ENCODE measurements around the gene PPIE.
A peak's percentile ranks its signal among the peaks of the same experiment; 100 is the strongest.
"Not testable (repeated sequence)": the region's sequence is repeated elsewhere in the genome, so short reads cannot be mapped to it uniquely, and the experiment has no call there.

The PPIE gene

GRCh38 chr1:39788758-39789570 is 50.3 kb downstream of the PPIE start, which contains the start of gene BMP8B:
TSS of gene BMP8B (minus strand) at chr1:39788865. CDS start at chr1:39788485, 380 bp downstream.
- no peak for DNase-seq (ENCODE audit: low read depth, low spot score)
- in situ Hi-C loops (cut with HindIII; ENCODE audit: low sequenced_read_pairs): no loop called here
- no peak within 1 kb of the TSS for H3K4me3 ChIP-seq (ENCODE audit: low read depth, low read length)
- TF ChIP-seq CTCF (IDR thresholded peaks at IDR 0.05; ENCODE audit: low read depth, low read length): no peak

- no peak overlapping the region for H3K4me3 ChIP-seq (ENCODE audit: low read depth, low read length)
- DNase-seq (ENCODE audit: low read depth, low spot score): no peak
- in situ Hi-C loops (cut with HindIII; ENCODE audit: low sequenced_read_pairs): no loop called here
- no peak for TF ChIP-seq CTCF (IDR thresholded peaks at IDR 0.05; ENCODE audit: low read depth, low read length)
Observed at GRCh38 chr1:39789571-39790110, 51.0 kb downstream of the PPIE start.

GRCh38 chr1:39791838-39792237 is 53.2 kb downstream of the PPIE start:
- H3K4me3 ChIP-seq (ENCODE audit: low read depth, low read length): no peak overlapping the region
- TF ChIP-seq CTCF (IDR thresholded peaks at IDR 0.05; ENCODE audit: low read depth, low read length): no peak
- no peak for DNase-seq (ENCODE audit: low read depth, low spot score)
- in situ Hi-C loops (cut with HindIII; ENCODE audit: low sequenced_read_pairs): no loop called here

- no peak for DNase-seq (ENCODE audit: low read depth, low spot score)
- TF ChIP-seq CTCF (IDR thresholded peaks at IDR 0.05; ENCODE audit: low read depth, low read length): no peak
- no peak overlapping the region for H3K4me3 ChIP-seq (ENCODE audit: low read depth, low read length)
- in situ Hi-C loops (cut with HindIII; ENCODE audit: low sequenced_read_pairs): no loop called here
Observed at GRCh38 chr1:39795651-39796050, 57.0 kb downstream of the PPIE start.

GRCh38 chr1:39798859-39799769 is 60.4 kb downstream of the PPIE start:
- in situ Hi-C loops (cut with HindIII; ENCODE audit: low sequenced_read_pairs); DNase-seq (ENCODE audit: low read depth, low spot score); H3K4me3 ChIP-seq (ENCODE audit: low read depth, low read length): not testable (repeated sequence)

- DNase-seq (ENCODE audit: low read depth, low spot score): peak; percentile 54
- in situ Hi-C loops (cut with HindIII; ENCODE audit: low sequenced_read_pairs): no loop called here
- H3K4me3 ChIP-seq (ENCODE audit: low read depth, low read length): no peak overlapping the region
- peak; percentile 79 for TF ChIP-seq CTCF (IDR thresholded peaks at IDR 0.05; ENCODE audit: low read depth, low read length)
Observed at GRCh38 chr1:39799770-39800470, 61.2 kb downstream of the PPIE start.

Data from astrocyte of the spinal cord (primary cell).